ENCODE data around the gene GPR176.

- TF ChIP-seq CTCF (IDR thresholded peaks at IDR 0.05; ENCODE audit: poor library complexity) (no peak), EZH2 (IDR thresholded peaks at IDR 0.05; ENCODE audit: borderline replicate concordance) (no peak)
These were observed 51.7 kb downstream of the GPR176 start for GRCh38 chr15:39868396-39868795.
